Osteoblast (primary cell): ENCODE measurements around the gene TNNC2. TPM values are rescaled to one million over a fixed set of nuclear protein-coding genes. Genes with fewer than 3 reads are reported as not detected.
A peak's percentile ranks its signal among the peaks of the same experiment; 100 is the strongest.

Experiments used
- DNase-seq: peaks from one replicate; pipeline ENCODE4 v3.0.0; 2011; ENCODE audit warnings: low spot score, mixed read lengths; ENCODE audit not compliant: insufficient read length; ENCODE audit errors: missing footprints
- H2AFZ ChIP-seq: 2 replicates; pipeline ENCODE4 v1.6.0; 2011; ENCODE audit warnings: mild to moderate bottlenecking, low read length
- H3K27ac ChIP-seq: 2 replicates; pipeline ENCODE4 v1.5.1; 2011; ENCODE audit warnings: mild to moderate bottlenecking, low read depth, low read length, moderate library complexity
- H3K27me3 ChIP-seq: 2 replicates; pipeline ENCODE4 v1.6.0; 2012; ENCODE audit warnings: mild to moderate bottlenecking, control low read depth, inconsistent platforms, low read length, moderate library complexity; ENCODE audit not compliant: insufficient read depth
- H3K36me3 ChIP-seq: 2 replicates; pipeline ENCODE4 v1.5.1; 2011; ENCODE audit warnings: mild to moderate bottlenecking, low read length, control low read depth, moderate library complexity; ENCODE audit not compliant: insufficient read depth
- H3K4me1 ChIP-seq: 2 replicates; pipeline ENCODE4 v1.5.1; 2011; ENCODE audit warnings: mild to moderate bottlenecking, low read length, control low read depth, moderate library complexity; ENCODE audit not compliant: insufficient read depth
- H3K4me2 ChIP-seq: 2 replicates; pipeline ENCODE4 v1.6.0; 2011; ENCODE audit warnings: mild to moderate bottlenecking, low read length; ENCODE audit not compliant: insufficient read depth
- H3K4me3 ChIP-seq: fragments of 200-600 bp; sonication (generic); 3 replicates; pipeline ENCODE4 v1.5.1; 2012; ENCODE audit warnings: mild to moderate bottlenecking, low read length, inconsistent platforms; ENCODE audit not compliant: insufficient read depth
- H3K79me2 ChIP-seq: 2 replicates; pipeline ENCODE4 v1.6.0; 2012; ENCODE audit warnings: mild to moderate bottlenecking, low read length, control low read depth, inconsistent platforms; ENCODE audit not compliant: insufficient read depth
- H3K9me3 ChIP-seq: 2 replicates; pipeline ENCODE4 v1.5.1; 2011; ENCODE audit warnings: low read depth, low read length, control low read depth
- H4K20me1 ChIP-seq: 2 replicates; pipeline ENCODE4 v1.6.0; 2012; ENCODE audit warnings: mild to moderate bottlenecking, low read length, control low read depth; ENCODE audit not compliant: insufficient read depth
- CTCF ChIP-seq: IDR thresholded peaks from 2 replicates; pipeline ENCODE4 v1.5.1; 2011; ENCODE audit warnings: mild to moderate bottlenecking, low read depth, low read length, moderate library complexity; ENCODE audit errors: extremely low read depth
- total RNA-seq: library from RNA; depleted of rRNA; stranded (reverse); fragments of >200 nt; gene quantifications from 2 replicates; pipeline ENCODE4 v1.2.3, GENCODE V29; 2012

TNNC2 gene
- total RNA-seq, 1 donor: 0.36 TPM

DNA sequence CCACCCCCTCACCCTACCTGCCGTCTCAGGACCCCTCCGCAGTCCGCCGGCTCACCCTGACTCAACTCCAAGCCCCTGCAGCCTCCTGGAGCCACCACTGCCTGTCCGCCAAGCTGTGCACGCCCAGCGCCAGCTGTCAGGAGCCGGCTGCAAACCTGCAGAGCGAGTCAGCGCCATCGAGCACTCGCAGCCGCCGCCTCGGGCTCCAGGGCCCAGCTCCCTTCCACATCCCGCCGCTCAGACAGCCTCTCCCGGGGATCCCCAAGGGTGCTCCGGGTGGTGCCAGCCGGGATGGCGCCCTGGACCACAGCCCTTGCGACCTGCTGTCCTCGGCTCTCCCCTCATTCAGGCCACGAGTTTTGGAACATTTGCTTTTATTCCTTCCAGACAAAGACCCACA is 4.3 kb downstream of the TNNC2 start:
- Histone ChIP-seq H3K36me3 (no peaks in the 10 kb centered on the region), H4K20me1 (no peaks in the 10 kb centered on the region), H3K27ac (no peak overlapping the region), H3K4me1 (peaks cover 13% of the 10 kb centered on the region), H2AFZ (peak overlapping the region; percentile 22), H3K27me3 (peaks cover 10% of the 10 kb centered on the region), H3K79me2 (no peaks in the 10 kb centered on the region), H3K9me3 (no peaks in the 10 kb centered on the region), H3K4me3 (peak overlapping the region; percentile 19), H3K4me2 (peak overlapping the region; percentile 43)
- DNase-seq: peak; percentile 89
- TF ChIP-seq CTCF: no peak

GRCh38 chr20:45821947-45822346 is 5.2 kb downstream of the TNNC2 start:
- Histone ChIP-seq H3K79me2 (no peaks in the 10 kb centered on the region), H4K20me1 (no peaks in the 10 kb centered on the region), H3K4me3 (no peak overlapping the region), H3K27ac (no peak overlapping the region), H3K36me3 (peaks cover 5% of the 10 kb centered on the region), H3K27me3 (peaks cover 10% of the 10 kb centered on the region), H3K4me1 (peaks cover 18% of the 10 kb centered on the region), H3K4me2 (no peak overlapping the region), H2AFZ (no peak overlapping the region), H3K9me3 (no peaks in the 10 kb centered on the region)
- no peak for DNase-seq
- TF ChIP-seq CTCF: no peak

DNA sequence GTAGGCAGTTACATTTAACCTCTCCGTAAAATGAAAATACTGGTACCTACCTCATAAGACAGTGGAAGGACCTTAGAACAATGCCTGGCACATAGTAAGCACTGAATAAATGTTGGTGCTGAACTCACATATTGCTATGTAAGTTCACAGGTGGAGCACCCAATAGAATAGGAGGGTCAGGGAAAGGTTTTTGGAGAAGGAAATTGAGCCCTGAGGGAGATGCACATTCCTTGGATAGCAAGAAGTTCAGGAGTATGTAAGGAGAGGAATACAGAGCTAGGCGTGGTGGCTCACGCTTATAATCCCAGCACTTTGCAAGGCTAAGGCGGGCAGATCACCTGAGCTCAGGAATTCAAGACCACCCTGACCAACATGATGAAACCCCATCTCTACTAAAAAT is 7.6 kb downstream of the TNNC2 start:
- H3K79me2 ChIP-seq: peaks cover 9% of the 10 kb centered on the region

DNA sequence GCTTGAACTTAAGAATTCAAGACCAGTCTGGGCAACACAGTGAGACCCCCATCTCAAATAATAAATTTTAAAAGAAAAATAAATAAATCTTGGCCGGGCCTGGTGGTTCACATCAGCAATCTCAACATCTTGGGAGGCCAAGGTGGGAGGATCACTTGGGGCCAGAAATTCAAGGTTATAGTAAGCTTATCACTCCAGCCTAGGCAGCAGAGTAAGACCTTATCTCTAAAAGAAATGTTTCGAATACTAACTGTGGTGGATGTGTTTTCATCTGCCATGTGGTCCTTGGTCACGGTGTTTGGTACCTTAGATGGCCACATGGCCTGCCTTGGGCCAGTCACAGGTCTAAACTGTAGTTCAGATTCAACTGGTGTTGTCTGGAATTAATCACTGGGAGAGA is 8.9 kb downstream of the TNNC2 start:
- Histone ChIP-seq H3K4me3 (no peak overlapping the region), H2AFZ (no peak overlapping the region), H3K27me3 (peaks cover 3% of the 10 kb centered on the region), H3K27ac (peak overlapping the region; percentile 31), H4K20me1 (no peaks in the 10 kb centered on the region), H3K36me3 (peaks cover 17% of the 10 kb centered on the region), H3K4me1 (peaks cover 11% of the 10 kb centered on the region), H3K4me2 (no peak overlapping the region), H3K79me2 (peaks cover 19% of the 10 kb centered on the region), H3K9me3 (no peaks in the 10 kb centered on the region)
- no peak for TF ChIP-seq CTCF
- DNase-seq: no peak

More for the DNA sequence above, 7.6 kb downstream of the TNNC2 start:
- H3K27ac ChIP-seq: no peak overlapping the region
- TF ChIP-seq CTCF: no peak
- H3K36me3 ChIP-seq: peaks cover 17% of the 10 kb centered on the region
- no peak overlapping the region for H2AFZ ChIP-seq
- H3K4me3 ChIP-seq: no peak overlapping the region
- no peak for DNase-seq
- peaks cover 6% of the 10 kb centered on the region for H3K4me1 ChIP-seq
- H3K9me3 ChIP-seq: no peaks in the 10 kb centered on the region
- H4K20me1 ChIP-seq: no peaks in the 10 kb centered on the region
- H3K4me2 ChIP-seq: no peak overlapping the region
- H3K27me3 ChIP-seq: peaks cover 10% of the 10 kb centered on the region
